GM18870 (cell line): ENCODE data around the gene MKNK1.

ENCODE experiments used
- ATAC-seq: cut with Tn5 transposase; IDR thresholded peaks from one replicate; pipeline ENCODE4 v1.9.1; 2021; ENCODE audit warnings: moderate library complexity; ENCODE audit not compliant: unreplicated experiment

MKNK1 gene

DNA sequence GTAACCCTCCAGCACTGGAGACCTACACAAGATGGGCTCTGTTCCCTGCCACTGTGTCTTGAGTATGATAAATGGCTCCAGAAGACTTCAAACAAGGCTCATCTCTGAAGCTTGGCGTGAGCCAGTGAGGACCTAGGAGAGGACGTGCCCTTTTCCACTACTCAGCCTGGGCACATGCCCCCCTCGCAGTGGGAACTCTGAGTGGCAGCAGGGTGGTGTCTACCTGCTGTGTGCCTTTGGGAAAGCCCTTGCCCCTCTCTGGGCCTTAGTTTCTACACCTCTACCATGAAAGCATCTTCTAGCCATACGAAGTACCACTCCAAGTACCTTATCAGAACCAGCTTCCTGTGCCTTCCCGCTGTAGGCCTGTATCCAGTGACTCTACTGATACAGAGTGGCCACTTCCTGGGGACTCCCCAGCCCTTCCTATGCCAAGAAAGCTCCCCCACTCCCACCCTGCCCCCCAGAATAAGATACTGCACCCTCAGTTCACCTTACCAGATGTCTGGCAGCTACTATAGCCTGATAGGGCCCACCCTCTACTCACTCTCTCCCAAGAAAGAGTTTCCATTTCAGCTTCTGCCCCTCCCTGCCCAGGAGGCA is 15.7 kb upstream of the MKNK1 start:
- ATAC-seq: no peak

DNA sequence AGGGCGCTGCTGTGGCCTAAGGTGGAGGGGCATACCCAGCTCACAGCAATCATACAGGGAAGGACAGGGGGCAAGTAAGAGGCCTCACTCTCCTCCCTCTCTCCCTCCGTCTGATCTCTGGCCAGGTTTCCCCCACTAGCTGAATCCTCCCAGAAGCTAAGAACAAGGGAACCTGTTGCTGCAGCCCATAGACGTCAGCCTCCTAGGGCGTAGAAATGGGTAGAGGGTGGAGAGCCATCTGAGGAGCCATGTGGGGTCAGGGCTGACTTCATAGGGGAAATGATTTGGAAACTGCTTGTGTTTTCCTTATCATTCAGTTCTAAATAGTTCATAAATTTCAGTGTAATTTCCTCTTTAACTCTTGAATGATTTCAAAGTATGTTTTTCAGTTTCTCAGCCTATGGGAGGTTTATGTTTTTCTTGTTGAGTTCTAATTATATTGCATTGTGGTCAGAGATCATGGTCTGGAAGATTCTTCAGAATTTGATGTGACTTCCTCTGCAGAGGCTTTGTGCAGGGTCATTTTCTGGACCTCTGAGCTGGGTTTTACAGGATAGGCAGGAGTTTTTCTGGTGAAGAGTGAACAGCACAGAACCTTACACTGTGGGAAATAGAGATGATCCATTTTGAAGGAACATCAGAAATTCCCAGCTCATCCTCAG is 14.8 kb upstream of the MKNK1 start:
- no peak for ATAC-seq

DNA sequence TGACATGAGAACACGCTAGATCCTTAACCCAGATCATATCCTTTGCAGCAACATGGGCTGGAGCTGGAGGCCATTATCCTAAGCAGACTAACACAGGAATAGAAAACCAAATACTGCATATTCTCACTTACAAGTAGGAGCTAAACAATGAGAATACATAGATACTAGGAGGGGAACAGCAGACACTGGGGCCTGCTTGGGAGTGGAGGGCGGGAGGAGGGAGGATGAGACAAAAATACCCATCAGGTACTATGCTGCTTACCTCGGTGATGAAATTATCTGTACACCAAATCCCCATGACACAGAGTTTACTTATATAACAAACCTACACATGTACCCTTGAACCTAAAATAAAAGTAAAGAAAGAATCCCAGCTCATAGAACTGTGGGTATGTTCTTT is 13.8 kb upstream of the MKNK1 start:
- no peak for ATAC-seq

DNA sequence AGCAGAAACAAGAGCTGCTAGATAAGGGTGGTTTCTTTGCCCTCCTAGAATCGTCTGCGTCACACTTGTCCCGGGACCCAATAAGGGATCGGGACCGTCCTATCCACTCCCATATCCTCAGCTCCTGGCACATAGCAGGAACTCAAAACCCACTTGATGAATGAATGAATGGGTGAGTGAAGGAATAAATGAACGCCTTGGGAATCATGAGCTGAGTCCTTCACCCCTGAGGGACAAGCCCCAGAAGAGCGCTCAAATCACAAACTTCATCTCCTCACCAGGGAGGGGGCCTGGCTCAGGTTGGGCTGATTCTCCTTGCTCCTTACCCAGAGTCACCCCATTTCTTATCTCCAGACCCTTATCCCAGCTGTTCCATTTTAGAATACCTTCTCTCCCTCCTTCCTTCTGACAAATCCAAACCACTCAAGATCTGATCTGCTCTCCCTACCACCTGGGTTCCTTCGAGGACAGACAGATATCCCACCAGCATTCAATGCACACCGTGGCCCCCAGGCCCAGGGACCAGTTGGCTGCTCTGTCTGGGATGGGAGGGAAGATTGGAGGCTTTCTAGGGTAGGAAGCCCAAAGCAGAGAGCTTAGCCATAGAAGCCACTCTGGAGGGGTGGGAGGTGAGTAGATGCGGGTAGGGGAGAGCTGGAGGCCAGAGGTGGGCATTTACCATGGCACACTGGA is 13.2 kb upstream of the MKNK1 start:
- no peak for ATAC-seq

DNA sequence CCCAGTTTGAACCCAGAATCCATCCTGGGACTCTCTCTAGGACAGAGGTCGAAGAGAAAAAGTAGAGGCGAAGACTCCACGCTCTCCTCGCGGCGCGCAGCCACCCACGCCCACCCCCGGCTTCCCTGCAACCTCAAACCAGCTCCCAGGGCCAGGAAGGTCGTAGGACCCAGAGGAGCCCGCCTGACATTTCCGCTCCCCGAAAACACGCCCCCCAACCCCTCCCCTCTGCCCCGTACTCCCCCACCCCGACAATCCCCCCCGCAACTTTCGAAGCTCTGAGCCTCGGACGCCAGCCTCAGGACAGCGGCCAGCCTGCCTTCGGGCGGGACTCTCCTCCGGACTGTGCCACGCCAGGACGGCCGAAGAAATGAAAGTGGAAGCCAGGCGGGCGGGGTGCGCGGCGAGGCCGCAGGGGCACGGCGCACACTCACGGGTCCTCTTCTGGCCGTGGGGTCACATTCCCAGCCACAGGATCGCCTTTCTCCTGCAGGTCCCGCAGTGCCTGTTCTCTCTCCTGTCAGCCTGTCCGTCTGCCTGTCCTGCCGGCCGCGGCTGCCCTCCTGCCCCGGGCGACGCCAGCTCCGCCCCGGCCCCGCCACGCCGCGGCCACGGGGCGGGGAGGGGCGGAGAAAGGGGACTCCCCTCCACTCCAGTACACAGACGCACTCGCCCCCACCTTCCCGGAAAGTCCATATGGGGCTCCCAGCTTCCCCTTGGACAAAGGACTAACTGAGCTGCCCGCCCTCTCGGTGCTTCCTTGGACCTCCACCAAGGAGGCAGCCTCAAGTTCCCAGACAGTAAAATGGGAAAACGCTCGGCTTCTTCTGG is 12.4 kb upstream of the MKNK1 start, which contains the start of gene MOB3C:
TSS of gene MOB3C (minus strand) at position 535 of the 831 bp plus-strand sequence. CDS start 3,490 bp downstream, outside the sequence.
- no peak for ATAC-seq

DNA sequence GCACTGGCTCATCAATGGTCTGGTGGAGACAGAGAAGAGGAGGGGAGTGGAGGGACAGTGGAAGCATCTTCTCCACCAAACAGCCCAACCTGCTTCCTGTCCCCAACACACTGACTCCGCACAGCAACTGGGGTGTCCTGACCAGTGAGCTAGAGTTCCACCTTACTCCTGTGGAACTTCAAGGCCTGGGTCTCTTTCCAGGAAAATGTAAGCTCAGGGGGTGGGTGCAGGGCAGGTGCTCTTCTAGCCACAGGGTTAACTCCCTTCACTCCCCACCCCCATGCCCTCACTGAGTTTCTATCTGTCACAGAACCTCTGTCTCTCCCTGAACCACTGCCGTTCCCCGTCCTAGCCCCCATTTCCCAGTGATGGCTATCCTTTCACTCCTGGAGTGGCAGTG is 11.7 kb upstream of the MKNK1 start:
- no peak for ATAC-seq

DNA sequence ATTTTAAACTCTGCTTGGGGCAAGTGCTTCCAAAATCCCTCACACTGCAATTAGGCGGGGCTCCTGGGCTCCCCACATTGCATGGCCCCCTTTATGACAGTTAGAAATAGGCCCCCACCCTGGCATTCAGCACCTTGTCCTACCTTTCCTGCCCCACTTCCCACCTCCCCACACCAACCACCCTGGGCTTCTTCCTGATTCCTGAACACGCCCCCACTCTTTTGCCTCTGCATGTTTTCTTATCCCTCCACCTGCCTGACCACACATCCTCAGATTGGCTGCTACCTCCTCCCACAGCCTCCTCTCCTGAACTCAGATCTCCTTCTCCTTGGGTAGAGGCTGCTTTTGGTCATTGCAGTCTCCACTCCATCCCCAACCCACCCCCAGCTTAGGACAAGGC is 11.0 kb upstream of the MKNK1 start:
- no peak for ATAC-seq

DNA sequence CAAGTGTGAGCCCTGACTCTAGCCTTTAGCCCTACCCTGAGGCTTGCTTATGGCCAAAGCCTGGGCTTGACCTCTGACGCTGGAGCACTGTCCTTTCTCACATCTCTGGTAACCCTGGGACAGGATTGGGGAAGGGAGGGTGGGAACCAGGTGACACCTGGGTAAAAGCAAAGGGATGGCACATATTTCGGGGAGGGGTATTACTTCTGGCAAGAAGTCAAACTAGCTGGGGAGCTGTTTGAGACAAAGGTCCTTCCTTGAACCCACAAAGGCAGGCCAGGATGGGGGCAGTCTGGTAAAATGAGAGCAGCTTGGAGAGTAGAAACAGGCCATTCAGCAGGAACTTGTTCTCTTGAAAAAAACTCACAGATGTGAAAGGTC is 10.5 kb upstream of the MKNK1 start:
- ATAC-seq: no peak

DNA sequence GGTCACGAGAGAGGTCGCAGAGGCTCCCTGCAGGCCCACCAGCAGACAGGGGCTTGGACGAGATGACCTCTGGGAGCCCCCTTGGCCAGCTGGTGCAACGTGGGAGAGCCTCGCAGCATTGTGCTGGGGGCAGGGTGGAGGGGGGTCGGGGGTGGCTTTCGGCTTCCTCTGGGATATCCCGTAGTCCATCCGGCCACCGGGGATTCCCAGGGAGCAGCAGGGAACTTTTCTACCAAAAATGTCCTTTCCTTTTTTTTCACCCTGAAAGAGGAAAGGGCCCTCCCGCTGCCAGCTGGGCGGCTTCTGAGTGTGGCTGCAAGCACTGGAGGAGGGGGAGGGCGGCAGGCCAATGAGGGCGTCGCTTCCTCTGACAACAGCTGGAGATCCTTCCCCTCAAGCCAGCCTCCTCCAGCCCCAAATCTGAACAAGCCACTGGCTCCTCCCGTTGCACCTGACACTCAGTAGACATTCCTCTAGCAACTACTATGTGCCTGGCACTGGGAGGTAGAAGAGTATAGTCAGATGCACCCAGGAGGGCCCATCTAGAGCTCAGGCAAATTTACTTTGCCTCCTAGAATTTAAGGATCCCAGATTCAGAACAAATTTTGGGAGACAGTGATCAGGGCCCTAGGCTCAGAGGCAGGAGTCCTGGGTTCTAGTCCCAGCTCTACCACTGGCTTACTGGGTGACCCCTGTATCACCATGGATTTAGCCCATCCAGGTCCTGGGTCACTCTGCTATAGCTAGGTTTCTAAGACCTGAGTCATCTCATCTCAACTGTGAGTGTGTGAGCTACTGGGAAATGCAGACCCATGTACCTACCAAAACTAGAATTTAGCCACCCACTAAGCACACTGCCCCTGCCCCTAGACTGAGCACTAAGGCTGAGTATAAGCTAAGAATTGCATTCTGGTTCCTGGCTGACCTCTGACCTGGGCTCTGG is 9.9 kb upstream of the MKNK1 start:
- no peak for ATAC-seq

DNA sequence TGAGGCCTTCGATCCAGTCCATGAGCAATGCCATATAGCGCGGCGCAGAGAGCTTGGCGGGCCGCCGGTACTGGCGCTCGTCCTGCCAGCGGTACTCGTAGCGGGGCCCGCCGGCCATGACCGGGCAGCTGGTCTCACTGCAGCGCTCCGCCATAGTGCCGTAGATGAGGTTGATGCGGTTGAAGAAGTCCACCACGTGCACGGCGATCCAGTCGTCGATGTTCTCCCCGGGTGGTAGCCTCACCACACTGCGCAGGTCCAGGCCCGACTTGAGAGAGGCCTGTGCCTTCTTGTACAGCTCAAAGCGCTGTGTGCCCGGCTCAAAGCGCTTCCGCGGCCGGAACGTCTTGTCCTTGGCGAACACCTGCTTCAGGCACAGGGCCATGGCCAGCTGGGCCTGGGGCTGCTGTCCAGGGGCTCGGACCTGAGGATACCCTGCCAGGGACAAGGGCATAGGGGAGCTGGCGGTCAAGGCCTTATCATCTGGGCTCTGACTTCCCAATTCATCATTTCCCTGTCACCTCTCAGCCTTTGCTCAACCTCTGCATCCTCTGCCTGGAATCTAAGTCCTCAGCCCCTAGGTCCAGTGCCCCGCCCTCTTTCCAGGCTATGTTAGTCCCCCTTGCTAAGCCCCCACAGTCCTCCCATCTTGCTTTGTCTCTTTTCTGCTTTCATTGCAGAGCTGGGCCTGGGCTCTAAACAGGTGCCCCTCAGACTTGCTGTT is 9.0 kb upstream of the MKNK1 start:
- ATAC-seq: no peak

DNA sequence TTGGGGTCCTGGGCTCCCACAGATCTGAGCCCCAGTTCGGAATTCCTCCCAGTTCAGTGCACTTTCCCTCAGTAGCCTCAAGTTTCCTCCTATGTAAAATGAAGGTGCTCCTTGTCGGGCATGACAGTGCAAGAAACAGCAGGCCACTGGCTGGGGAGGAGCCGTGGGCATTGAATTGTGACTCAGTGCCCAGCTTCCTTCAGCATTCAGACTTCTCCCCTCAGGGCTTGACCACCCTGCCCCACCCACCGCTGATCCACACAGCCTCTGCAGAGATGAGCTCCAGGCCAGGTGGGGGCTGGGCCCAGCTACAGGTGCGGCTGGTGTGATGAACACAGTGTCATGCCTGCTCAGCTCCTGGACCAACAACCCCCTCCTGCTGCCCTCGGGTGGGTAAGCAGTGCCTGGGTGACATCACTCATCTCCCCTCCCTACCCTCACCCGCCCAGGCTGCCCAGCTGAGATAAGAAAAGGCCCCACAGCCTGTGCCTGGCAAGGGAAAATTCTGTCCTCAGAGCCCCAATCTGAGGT is 7.7 kb upstream of the MKNK1 start:
- ATAC-seq: no peak

DNA sequence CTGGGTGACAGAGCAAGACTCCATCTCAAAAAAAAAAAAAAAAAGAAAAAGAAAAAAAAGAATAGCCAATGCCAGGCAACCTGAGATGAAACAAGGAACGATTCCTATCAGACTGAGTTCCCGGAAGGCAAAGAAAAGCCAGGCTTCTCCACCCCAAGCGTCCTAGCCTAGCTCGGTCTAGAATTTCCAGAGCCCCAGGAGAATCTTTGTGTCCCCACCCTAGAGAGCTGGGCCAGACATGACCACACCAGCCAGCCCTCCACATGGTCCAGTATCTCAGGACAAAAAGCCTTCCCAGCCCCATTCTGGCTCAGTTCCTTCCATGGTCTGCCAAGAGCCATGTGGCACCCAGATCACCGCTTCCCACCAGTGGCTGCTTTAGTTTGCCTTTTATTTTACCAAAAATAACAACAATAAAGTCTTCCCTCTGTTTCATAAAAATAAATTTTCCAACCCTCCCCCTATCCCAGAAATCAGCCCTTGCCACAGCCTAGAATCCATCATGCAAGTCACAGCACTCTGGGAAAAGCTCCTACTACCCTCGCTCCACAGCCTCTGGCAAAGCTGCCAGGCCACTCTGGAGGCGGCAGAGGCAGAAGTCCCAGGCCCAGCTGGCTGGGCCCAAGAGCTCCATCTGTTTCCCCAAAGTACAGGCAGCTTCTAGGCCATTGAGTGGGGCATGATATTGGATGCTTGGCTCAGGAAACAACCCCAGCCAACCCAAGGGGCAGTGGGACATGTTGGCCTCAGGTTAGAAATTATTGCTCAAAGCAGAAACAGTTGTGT is 3.5 kb upstream of the MKNK1 start:
- ATAC-seq: no peak

DNA sequence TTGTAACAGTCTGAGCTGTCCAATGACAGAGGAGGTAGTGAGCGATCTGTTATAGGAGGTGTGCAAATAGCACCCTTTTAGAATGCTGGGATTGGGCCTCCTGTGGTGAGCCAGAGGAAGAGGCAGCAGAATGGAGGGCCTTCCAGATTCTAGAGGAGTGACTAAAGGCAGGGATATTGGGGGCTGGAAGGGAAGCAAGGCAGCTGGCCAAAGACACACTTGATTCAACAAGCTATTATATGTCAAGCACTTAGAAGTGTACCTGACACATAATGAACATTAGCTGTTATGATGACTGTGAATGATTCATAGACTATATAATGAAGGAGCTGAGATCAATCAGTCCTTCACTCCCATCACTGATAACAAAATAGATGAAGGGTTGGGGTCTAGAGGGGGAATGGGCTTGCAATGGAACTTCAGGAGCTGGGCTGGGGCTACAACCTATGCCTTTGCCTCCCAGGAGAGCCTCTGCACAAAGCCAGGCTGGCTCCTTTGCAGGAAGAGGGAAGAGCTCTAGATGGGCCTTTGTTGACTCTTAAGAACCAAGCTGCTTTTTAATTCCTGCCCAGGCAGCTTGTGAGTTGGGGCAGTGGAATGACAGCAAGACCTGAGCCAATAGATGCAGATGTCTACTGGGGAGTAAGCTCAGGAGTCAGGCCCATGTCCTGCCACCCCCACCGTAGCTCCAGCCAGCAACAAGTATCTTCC is 2.3 kb upstream of the MKNK1 start:
- ATAC-seq: no peak

DNA sequence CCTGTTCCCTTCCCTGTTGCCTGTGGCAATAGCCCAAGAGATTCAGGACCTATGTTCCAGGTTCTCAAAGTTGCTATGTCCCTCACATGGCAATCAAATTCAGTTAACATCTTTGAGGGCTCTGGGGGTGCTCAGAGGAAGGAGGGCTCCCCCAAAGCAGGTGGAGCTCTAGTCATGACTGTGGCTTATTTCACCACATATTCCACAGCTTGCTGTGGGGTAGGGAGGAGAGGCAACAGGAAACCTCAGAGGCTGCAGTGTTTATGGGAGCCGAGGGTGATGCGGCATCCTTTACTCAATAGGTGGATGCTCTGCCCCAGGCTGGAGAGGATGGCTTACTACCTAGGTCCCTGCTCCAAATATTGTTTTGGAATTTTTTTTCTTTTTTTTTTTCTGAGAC is 1.2 kb upstream of the MKNK1 start:
- ATAC-seq: no peak

DNA sequence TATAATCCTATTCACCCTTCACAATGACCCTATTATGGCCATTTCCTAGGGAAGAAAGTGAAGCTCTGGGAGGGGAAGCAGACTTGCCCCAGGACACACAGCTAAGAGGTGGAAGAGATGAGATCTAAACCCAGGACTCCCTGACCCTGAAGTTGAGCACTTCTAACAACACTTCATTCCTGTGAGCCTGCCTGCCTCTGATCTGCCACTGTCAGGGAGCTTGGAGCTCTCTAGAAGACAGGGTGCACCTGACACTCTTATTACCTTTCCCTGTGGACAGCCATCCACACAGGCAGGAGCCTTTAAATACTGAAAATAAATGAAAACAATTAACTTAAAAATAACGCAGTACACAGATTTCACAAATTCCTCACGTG is 599 bp downstream of the MKNK1 start:
- ATAC-seq: peak; percentile 6

DNA sequence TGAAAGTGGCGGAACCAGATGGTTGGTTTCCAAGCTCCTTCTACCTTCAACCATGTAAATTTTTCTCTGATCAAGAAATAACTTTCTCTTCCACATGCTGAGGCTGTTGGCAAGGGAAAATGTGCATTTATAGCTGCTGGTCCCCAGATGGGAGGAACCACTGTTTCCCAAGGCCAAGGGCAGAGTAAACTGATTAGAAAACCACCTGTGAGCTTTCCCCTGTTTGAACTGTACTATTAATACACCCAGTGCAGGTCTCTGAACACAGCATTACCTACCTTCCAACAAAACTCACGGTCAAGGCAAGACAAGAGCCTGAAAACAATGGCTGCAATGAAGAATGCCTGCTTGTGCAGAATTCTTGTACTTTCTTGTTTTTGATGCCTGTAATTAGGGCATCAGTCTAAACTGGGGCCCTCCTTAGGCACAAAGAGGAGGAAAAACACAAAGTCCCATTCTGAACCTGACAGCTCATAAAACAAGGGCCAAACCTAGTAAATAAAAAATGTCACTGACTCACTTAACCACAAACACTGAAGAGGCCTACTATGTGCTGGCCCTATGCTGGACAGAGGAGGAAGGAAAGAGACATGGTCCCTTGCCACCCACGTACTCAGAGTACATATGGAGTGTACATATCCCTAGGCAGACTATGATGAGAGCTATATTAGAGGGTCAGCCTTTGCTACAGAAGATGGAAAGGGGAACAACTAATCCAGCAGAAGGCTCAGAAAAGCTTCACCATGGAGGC is 2.6 kb downstream of the MKNK1 start:
- ATAC-seq: no peak
